H1 (cell line): ENCODE measurements around the gene PDE1C. TPM values are rescaled to one million over a fixed set of nuclear protein-coding genes. Genes with fewer than 3 reads are reported as not detected.

Source experiments
- CTCF ChIA-PET: fragments of 300-600 bp; sonication (Branson Sonifier 250); formaldehyde crosslinking; loops from one replicate; lab custom pipeline; 2021; ENCODE audit not compliant: partially characterized antibody; lab: Charles Lee
- POLR2A ChIA-PET: fragments of 300-600 bp; sonication (Branson Sonifier 250); formaldehyde crosslinking; loops from one replicate; lab custom pipeline; 2021; ENCODE audit warnings: inconsistent platforms; ENCODE audit not compliant: partially characterized antibody; lab: Charles Lee
- DNase-seq, 2 experiments: peaks; one replicate each; pipeline versions ENCODE4 v3.0.0 to v3.0.0-alpha.2; 2010 to 2022; ENCODE audit warnings: low spot score in 2 of 2, low read depth in 1 of 2, mixed read lengths in 1 of 2
- FAIRE-seq: peaks from 2 replicates; lab custom pipeline; 2011; peaks lifted over from hg19 to GRCh38; lab: Jason Lieb, UNC
- H2AFZ ChIP-seq: 2 replicates; pipeline ENCODE4 v1.8.1; 2012; ENCODE audit warnings: low read length, inconsistent platforms
- H2AK5ac ChIP-seq: 2 replicates; pipeline ENCODE4 v1.6.1; 2013; ENCODE audit warnings: low read depth, low read length
- H2BK120ac ChIP-seq: replicated peaks from 2 replicates; pipeline ENCODE3; 2013; ENCODE audit warnings: low read depth, low read length, inconsistent platforms
- H2BK12ac ChIP-seq: 2 replicates; pipeline ENCODE4 v1.6.1; 2013; ENCODE audit warnings: low read depth, low read length
- H2BK15ac ChIP-seq: 2 replicates; pipeline ENCODE4 v1.6.1; 2013; ENCODE audit warnings: low read length
- H2BK20ac ChIP-seq: 2 replicates; pipeline ENCODE4 v1.6.1; 2013; ENCODE audit warnings: low read length
- H2BK5ac ChIP-seq: 2 replicates; pipeline ENCODE4 v1.6.1; 2013; ENCODE audit warnings: low read depth, low read length
- H3K14ac ChIP-seq: 2 replicates; pipeline ENCODE4 v1.6.1; 2013; ENCODE audit warnings: inconsistent platforms; ENCODE audit not compliant: insufficient read length
- H3K18ac ChIP-seq: 2 replicates; pipeline ENCODE4 v1.6.1; 2013; ENCODE audit warnings: low read length; ENCODE audit errors: extremely low read depth
- H3K23ac ChIP-seq: 2 replicates; pipeline ENCODE4 v1.6.1; 2013; ENCODE audit warnings: inconsistent platforms; ENCODE audit not compliant: insufficient read length
- H3K23me2 ChIP-seq: 2 replicates; pipeline ENCODE4 v1.6.1; 2013; ENCODE audit warnings: low read depth, low read length
- H3K27ac ChIP-seq: 2 replicates; pipeline ENCODE4 v1.6.1; 2011; ENCODE audit warnings: low read depth, low read length, inconsistent platforms
- H3K27me3 ChIP-seq, 4 experiments: replicated peaks in 1 of 4; 1 replicate in 1 of 4; 2 replicates in 3 of 4; pipeline versions ENCODE4 v1.6.1 to v1.8.1; 2011 to 2013; ENCODE audit warnings: low read length in 3 of 4, mild to moderate bottlenecking in 3 of 4, inconsistent platforms in 2 of 4, mixed read lengths in 2 of 4, moderate library complexity in 1 of 4; ENCODE audit not compliant: control insufficient read depth in 3 of 4, insufficient read depth in 3 of 4; ENCODE audit errors: extremely low read depth in 1 of 4
- H3K36me3 ChIP-seq, 4 experiments: 2 replicates each; pipeline versions ENCODE4 v1.6.1 to v1.8.1; 2011 to 2013; ENCODE audit warnings: mild to moderate bottlenecking in 4 of 4, low read length in 3 of 4, moderate library complexity in 2 of 4, control low read depth in 1 of 4, inconsistent platforms in 1 of 4; ENCODE audit not compliant: insufficient read depth in 4 of 4, control insufficient read depth in 2 of 4
- H3K4ac ChIP-seq: replicated peaks from 2 replicates; pipeline ENCODE3; 2013; ENCODE audit warnings: low read length, low read depth, mixed read lengths, inconsistent platforms; ENCODE audit not compliant: insufficient read length
- H3K4me1 ChIP-seq, 4 experiments: replicated peaks in 1 of 4; 1 replicate in 1 of 4; 2 replicates in 3 of 4; pipeline versions ENCODE4 v1.6.1 to v1.8.1; 2011 to 2013; ENCODE audit warnings: low read length in 3 of 4, inconsistent platforms in 2 of 4, mixed read lengths in 1 of 4; ENCODE audit not compliant: insufficient read depth in 4 of 4, control insufficient read depth in 3 of 4
- H3K4me2 ChIP-seq, 2 experiments: 2 replicates each; pipeline versions ENCODE4 v1.6.1 to v1.8.1; 2011 to 2013; ENCODE audit warnings: low read depth in 2 of 2, low read length in 2 of 2, control low read depth in 1 of 2, inconsistent platforms in 1 of 2, mild to moderate bottlenecking in 1 of 2; ENCODE audit not compliant: insufficient read depth in 1 of 2
- H3K4me3 ChIP-seq, 4 experiments: fragments of 200-600, 300-600 bp in 1 of 4; sonication (generic), shearing (Covaris generic), sonication (Bioruptor Twin) in 1 of 4; 2 replicates each; pipeline versions ENCODE4 v1.5.1 to v1.8.1; 2011 to 2016; ENCODE audit warnings: low read length in 4 of 4, low read depth in 3 of 4, control low read depth in 2 of 4, inconsistent platforms in 2 of 4, mild to moderate bottlenecking in 2 of 4, mixed read lengths in 1 of 4, moderate library complexity in 1 of 4; ENCODE audit not compliant: insufficient read depth in 2 of 4; ENCODE audit errors: extremely low read depth in 1 of 4
- H3K56ac ChIP-seq: replicated peaks from 2 replicates; pipeline ENCODE3; 2013; ENCODE audit warnings: low read depth, mild to moderate bottlenecking, mixed read lengths, low read length, inconsistent platforms; ENCODE audit not compliant: insufficient read length
- H3K79me1 ChIP-seq: 2 replicates; pipeline ENCODE4 v1.6.1; 2013; ENCODE audit warnings: low read depth, low read length, control low read depth
- H3K79me2 ChIP-seq, 2 experiments: 2 replicates each; pipeline versions ENCODE4 v1.6.1 to v1.8.1; 2012 to 2013; ENCODE audit warnings: low read length in 2 of 2, mild to moderate bottlenecking in 2 of 2, inconsistent platforms in 1 of 2; ENCODE audit not compliant: insufficient read depth in 2 of 2, control insufficient read depth in 1 of 2
- H3K9ac ChIP-seq, 4 experiments: replicated peaks in 1 of 4; 1 replicate in 1 of 4; 2 replicates in 3 of 4; pipeline versions ENCODE4 v1.6.1 to v1.8.1; 2011 to 2013; ENCODE audit warnings: low read depth in 3 of 4, low read length in 3 of 4, control low read depth in 2 of 4, mild to moderate bottlenecking in 2 of 4, moderate library complexity in 2 of 4, inconsistent platforms in 1 of 4; ENCODE audit errors: extremely low read depth in 1 of 4
- H3K9me3 ChIP-seq, 2 experiments: 2 replicates each; pipeline versions ENCODE4 v1.6.1 to v1.8.1; 2012 to 2013; ENCODE audit warnings: mild to moderate bottlenecking in 2 of 2, moderate library complexity in 2 of 2, control low read depth in 1 of 2, inconsistent platforms in 1 of 2, low read depth in 1 of 2, low read length in 1 of 2, mixed read lengths in 1 of 2; ENCODE audit not compliant: insufficient read depth in 2 of 2
- H4K20me1 ChIP-seq, 2 experiments: replicated peaks in 1 of 2; 2 replicates each; pipeline versions ENCODE3 to v1.8.1; 2011 to 2013; ENCODE audit warnings: inconsistent platforms in 2 of 2, low read length in 2 of 2, mild to moderate bottlenecking in 1 of 2; ENCODE audit not compliant: insufficient read depth in 2 of 2, control insufficient read depth in 1 of 2
- H4K5ac ChIP-seq: 2 replicates; pipeline ENCODE4 v1.6.1; 2013; ENCODE audit warnings: low read length, low read depth, mixed read lengths, inconsistent platforms; ENCODE audit not compliant: insufficient read length
- H4K8ac ChIP-seq: 2 replicates; pipeline ENCODE4 v1.8.0; 2013; ENCODE audit warnings: mild to moderate bottlenecking, moderate library complexity, low read length, inconsistent platforms; ENCODE audit not compliant: insufficient read depth; ENCODE audit errors: extremely low read depth
- H4K91ac ChIP-seq: replicated peaks from 2 replicates; pipeline ENCODE3; 2013; ENCODE audit warnings: low read length, mixed read lengths, inconsistent platforms; ENCODE audit not compliant: insufficient read length
- ASH2L ChIP-seq: fragments of 200-600, 300-600 bp; sonication (generic); IDR thresholded peaks from one replicate; pipeline ENCODE4 v1.7.1; 2017; ENCODE audit warnings: low read length
- BACH1 ChIP-seq: IDR thresholded peaks from 2 replicates; pipeline ENCODE4 v1.6.1; 2012; ENCODE audit warnings: low read length, improper control_type of control experiment
- BRCA1 ChIP-seq: IDR thresholded peaks from 2 replicates; pipeline ENCODE4 v1.6.1; 2012; ENCODE audit warnings: low read depth, low read length, improper control_type of control experiment
- CBX8 ChIP-seq: fragments of 300-800, 300-1000 bp; sonication (generic); IDR thresholded peaks from 2 replicates; pipeline ENCODE4 v1.7.1; 2016; ENCODE audit warnings: low read depth, low read length, borderline replicate concordance
- CHD1 ChIP-seq: IDR thresholded peaks from 2 replicates; pipeline ENCODE4 v1.6.1; 2012; ENCODE audit warnings: low read depth, low read length, improper control_type of control experiment
- CTBP2 ChIP-seq: IDR thresholded peaks from 2 replicates; pipeline ENCODE4 v1.7.0; 2011; ENCODE audit warnings: borderline replicate concordance, mild to moderate bottlenecking, moderate library complexity, mixed read lengths, low read length; ENCODE audit not compliant: insufficient read depth, insufficient read length
- GTF2F1 ChIP-seq: IDR thresholded peaks from 2 replicates; pipeline ENCODE4 v1.6.1; 2012; ENCODE audit warnings: low read depth, low read length, improper control_type of control experiment, borderline replicate concordance
- KDM1A ChIP-seq: fragments of 200-600, 300-600 bp; sonication (generic); IDR thresholded peaks from 2 replicates; pipeline ENCODE4 v1.7.1; 2016; ENCODE audit warnings: mild to moderate bottlenecking, low read length, borderline replicate concordance
- RBBP5 ChIP-seq: IDR thresholded peaks from 2 replicates; pipeline ENCODE4 v1.7.1; 2012; ENCODE audit warnings: low read depth, mild to moderate bottlenecking, inconsistent platforms, low read length, moderate library complexity, borderline replicate concordance
- SAP30 ChIP-seq: fragments of 300-600 bp; sonication (generic); IDR thresholded peaks from 2 replicates; pipeline ENCODE4 v1.7.1; 2012; ENCODE audit warnings: low read length, moderate library complexity, mild to moderate bottlenecking, inconsistent platforms; ENCODE audit not compliant: insufficient read depth, insufficient replicate concordance
- SIN3A ChIP-seq, 2 experiments: IDR thresholded peaks in 1 of 2; conservative IDR thresholded peaks in 1 of 2; 2 replicates each; pipeline ENCODE4 v1.6.1; 2011 to 2012; ENCODE audit warnings: low read length in 2 of 2, improper control_type of control experiment in 1 of 2, low read depth in 1 of 2, mild to moderate bottlenecking in 1 of 2
- SRF ChIP-seq: IDR thresholded peaks from 2 replicates; pipeline ENCODE4 v1.6.1; 2011; ENCODE audit warnings: mild to moderate bottlenecking, low read depth, low read length, moderate library complexity
- WGBS, 2 experiments: shearing (Covaris generic) in 1 of 2; methylation state at CpG; one replicate each; pipeline versions ENCODE4 v1.1.6 to v1.1.7; 2013 to 2015; ENCODE audit warnings: low lambda C conversion rate in 2 of 2, mixed read lengths in 2 of 2, inconsistent platforms in 1 of 2, low coverage in 1 of 2, missing lambda C conversion rate in 1 of 2; ENCODE audit not compliant: insufficient replicate concordance in 2 of 2, insufficient coverage in 1 of 2, insufficient read length in 1 of 2; ENCODE audit errors: extremely low coverage in 1 of 2, missing lambda C conversion rate in 1 of 2; 5-methylcytosine and 5-hydroxymethylcytosine counted together
- polyA plus RNA-seq, 7 experiments: library from polyadenylated mRNA; depleted of rRNA in 3 of 7; stranded (reverse) in 5 of 7; unstranded in 2 of 7; fragments of >200 nt in 5 of 7; fragments of 200-250 nt in 2 of 7; gene quantifications; 1 replicate in 5 of 7; 2 replicates in 1 of 7; 4 replicates in 1 of 7; pipeline versions ENCODE4 v1.2.1 to v1.2.3, GENCODE V29; 2011 to 2013; ENCODE audit warnings: missing spikeins in 2 of 7, mixed read lengths in 2 of 7
- total RNA-seq: library from RNA; stranded (reverse); fragmentation: NEBNext Ultra II Directional; extraction: Animal tissue kit (Norgen Biotek cat#: 25700); gene quantifications from 2 replicates; pipeline ENCODE4 v1.2.1, GENCODE V29; 2021

Gene PDE1C
- total and polyA plus RNA-seq, 2 of the 8 experiments (the other 6 are each of a cell fraction or from before 2014, with no cell fraction given), result 0.11 to 1.1 TPM

DNA sequence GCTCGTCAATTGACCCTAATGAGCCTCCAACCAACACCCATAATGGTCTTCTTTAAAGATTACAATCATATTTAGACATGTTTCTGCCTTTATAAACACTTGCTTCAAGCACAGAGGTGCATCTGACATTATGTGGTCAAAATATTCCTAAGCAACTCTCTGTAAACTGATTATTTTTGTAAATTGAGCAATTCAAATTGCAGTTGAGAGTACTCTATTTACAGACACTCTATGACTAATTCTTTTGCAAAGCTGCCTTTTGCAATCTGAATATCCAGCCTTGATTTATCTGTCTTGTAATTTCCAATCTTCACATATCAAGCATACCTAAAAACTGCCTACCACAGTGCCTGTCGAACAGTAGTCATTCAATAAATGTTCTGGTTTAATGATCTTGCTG, 112.0 kb downstream of the PDE1C start:
- Histone ChIP-seq H2BK15ac (no peak overlapping the region), H4K91ac (no peak overlapping the region), H3K27ac (no peak overlapping the region), H2BK12ac (no peak overlapping the region), H4K8ac (no peak overlapping the region), H3K23me2 (no peaks in the 10 kb centered on the region), H2BK5ac (no peak overlapping the region), H2AFZ (no peak overlapping the region), H3K79me1 (no peaks in the 10 kb centered on the region), H3K18ac (no peak overlapping the region), H3K4me1 (peaks cover 0 to 3% (median 0%) of the 10 kb centered on the region in 4 experiments; a peak in 2 of 7 replicates), H3K4me2 (no peak overlapping the region), H2BK20ac (no peak overlapping the region), H2BK120ac (no peak overlapping the region), H3K36me3 (no peaks in the 10 kb centered on the region), H3K27me3 (peaks cover 0 to 2% (median 0%) of the 10 kb centered on the region in 4 experiments; a peak in 1 of 7 replicates), H3K4me3 (no peak overlapping the region), H3K4ac (no peak overlapping the region), H3K79me2 (no peaks in the 10 kb centered on the region), H3K56ac (no peak overlapping the region), H3K9ac (no peak overlapping the region), H3K14ac (no peak overlapping the region), H3K23ac (no peak overlapping the region), H4K5ac (no peak overlapping the region), H3K9me3 (no peaks in the 10 kb centered on the region), H2AK5ac (no peak overlapping the region), H4K20me1 (no peaks in the 10 kb centered on the region)
- FAIRE-seq, result no peak
- 97% methylated on average over 2 of the region's 2 CpGs; no CpG with 5 or more reads in 1 of the 2 experiments for WGBS, 2 experiments
- no peak for TF ChIP-seq CBX8
- TF ChIP-seq KDM1A, result no peak
- no peak for TF ChIP-seq SAP30
- no peak for TF ChIP-seq SIN3A (conservative IDR thresholded peaks at IDR 0.05 in 1 of 2, IDR thresholded peaks at IDR 0.05 in 1 of 2; ENCODE audit: low read depth in 1 of 2, low read length in 2 of 2)
- TF ChIP-seq ASH2L, result no peak
- TF ChIP-seq CTBP2, result no peak
- no peak for TF ChIP-seq RBBP5
- TF ChIP-seq SRF, result no peak
- TF ChIP-seq CHD1, result no peak
- TF ChIP-seq GTF2F1, result no peak
- no peak for TF ChIP-seq BRCA1
- TF ChIP-seq BACH1, result no peak
- POLR2A ChIA-PET, result no interaction called here
- CTCF ChIA-PET, result no interaction called here
- no peak for DNase-seq
